ENCODE data around the gene AFF3. TPM values are rescaled to one million over a fixed set of nuclear protein-coding genes. Genes with fewer than 3 reads are reported as not detected.

AFF3 gene
- total RNA-seq, 1 experiment from 2014 or later: 0.22 TPM

DNA sequence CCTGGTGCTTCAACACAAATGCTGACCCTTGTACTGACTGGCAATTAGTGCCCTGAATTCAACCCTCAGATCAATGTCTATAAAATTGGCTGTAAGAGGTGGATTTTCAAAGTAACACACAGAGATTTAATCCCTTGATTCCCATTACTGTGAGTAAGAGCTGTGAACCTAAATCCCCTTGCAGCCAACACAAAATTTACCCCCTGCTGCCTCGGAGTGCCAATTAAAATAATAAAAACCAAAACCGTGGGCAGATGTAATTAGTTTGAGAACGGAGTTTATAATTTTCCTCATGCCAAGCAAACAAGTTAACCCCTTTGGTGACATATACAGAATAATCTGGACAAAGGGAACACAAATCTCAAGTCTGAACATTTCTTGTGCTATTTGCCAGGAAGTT, 596.8 kb downstream of the AFF3 start:
- Histone ChIP-seq H2BK5ac (ENCODE audit: insufficient read length, low read length) (no peak overlapping the region), H4K20me1 (ENCODE audit: control insufficient read depth, insufficient read depth, insufficient read length) (no peaks in the 10 kb centered on the region), H3K79me2 (ENCODE audit: insufficient read depth, low read length) (no peaks in the 10 kb centered on the region; the same call in 1 of the 2 replicates), H2BK15ac (ENCODE audit: low read depth, low read length) (no peak overlapping the region), H4K8ac (replicated peaks; ENCODE audit: insufficient read length, low read depth, low read length) (no peak overlapping the region), H2BK20ac (ENCODE audit: low read depth, low read length, poor library complexity, severe bottlenecking) (no peak overlapping the region), H4K91ac (ENCODE audit: insufficient read length, low read depth, low read length) (no peak overlapping the region), H3K9me3 (ENCODE audit: control insufficient read depth, low read depth, low read length) (no peaks in the 10 kb centered on the region), H3K9ac (ENCODE audit: extremely low read depth, insufficient read length, low read length) (no peak overlapping the region), H3K56ac (ENCODE audit: insufficient read length, low read depth, low read length) (no peak overlapping the region), H3T11ph (ENCODE audit: low read length) (no peak overlapping the region), H2BK120ac (ENCODE audit: low read depth, low read length, poor library complexity, severe bottlenecking) (no peak overlapping the region), H2BK12ac (ENCODE audit: insufficient read length, low read depth, low read length) (no peak overlapping the region), H2AK5ac (ENCODE audit: insufficient read length, low read length) (no peak overlapping the region), H2AFZ (ENCODE audit: low read length) (no peak overlapping the region), H3K27me3 (ENCODE audit: insufficient read depth, low read length) (no peaks in the 10 kb centered on the region), H3K4me1 (ENCODE audit: insufficient read depth, low read length) (no peaks in the 10 kb centered on the region; the same call in 1 of the 2 replicates), H3K23ac (ENCODE audit: insufficient read length, low read depth, low read length) (no peak overlapping the region), H3K79me1 (ENCODE audit: insufficient read depth, low read depth, low read length, poor library complexity, severe bottlenecking) (no peaks in the 10 kb centered on the region), H3K27ac (ENCODE audit: insufficient read length, low read depth, low read length) (no peak overlapping the region), H3K23me2 (ENCODE audit: insufficient read length, low read depth, low read length, poor library complexity, severe bottlenecking) (no peaks in the 10 kb centered on the region), H3K4me2 (ENCODE audit: insufficient read depth, insufficient read length, low read length) (no peak overlapping the region), H3K14ac (ENCODE audit: insufficient read depth, low read length) (no peak overlapping the region), H3K18ac (ENCODE audit: insufficient read length, low read depth, low read length) (no peak overlapping the region), H4K5ac (ENCODE audit: insufficient read length, low read depth, low read length) (no peak overlapping the region), H3K4ac (ENCODE audit: low read depth, low read length) (no peak overlapping the region)
- no peak for DNase-seq
- no peaks in the 10 kb centered on the region for H3K36me3 Mint-ChIP-seq (ENCODE audit: insufficient read depth in 1 of 3, low read depth in 3 of 3)
- H3K27me3 Mint-ChIP-seq (ENCODE audit: low read depth): peaks cover 2% of the 10 kb centered on the region; the same call in 1 of the 2 replicates
- peaks cover 14 to 22% of the 10 kb centered on the region in 2 experiments for H3K4me1 Mint-ChIP-seq
- no peak overlapping the region for H3K4me3 Mint-ChIP-seq
- TF ChIP-seq CTCF (conservative IDR thresholded peaks at IDR 0.05): no peak
- 0 out of 5 replicates have a peak, but pooled peaks cover 0 to 2% of the 10 kb centered on the region in 2 experiments for H3K9me3 Mint-ChIP-seq
- no CpG with 5 or more reads among the region's 3 CpGs for WGBS (ENCODE audit: extremely low coverage, insufficient read length, low lambda C conversion rate)
- no peak overlapping the region for H3K27ac Mint-ChIP-seq
